GM21576 (cell line): ENCODE data around the gene HELZ2.

Experiments used
- ATAC-seq: cut with Tn5 transposase; IDR thresholded peaks from one replicate; pipeline ENCODE4 v1.9.1; 2021; ENCODE audit warnings: mild to moderate bottlenecking, moderate library complexity; ENCODE audit not compliant: unreplicated experiment

Gene HELZ2

DNA sequence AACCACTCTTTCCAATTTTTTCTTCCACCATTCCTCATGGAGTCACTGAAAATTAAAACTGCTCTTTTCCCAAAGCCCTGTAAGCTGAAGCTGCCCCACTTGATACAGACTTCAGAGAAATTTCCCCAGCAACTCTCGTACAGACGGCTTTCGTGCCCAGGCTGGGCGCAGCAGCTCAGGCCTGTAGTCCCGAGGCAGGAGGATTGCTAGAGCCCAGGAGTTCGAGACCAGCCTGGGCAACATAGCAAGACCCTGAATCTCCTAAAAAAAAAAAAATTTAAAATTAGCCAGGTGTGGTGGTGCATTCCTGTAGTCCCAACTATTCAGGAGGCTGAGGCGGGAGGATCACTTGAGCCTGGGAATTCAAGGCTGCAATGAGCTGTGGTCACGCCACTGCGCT, 46.9 kb downstream of the HELZ2 start:
- ATAC-seq, result no peak

DNA sequence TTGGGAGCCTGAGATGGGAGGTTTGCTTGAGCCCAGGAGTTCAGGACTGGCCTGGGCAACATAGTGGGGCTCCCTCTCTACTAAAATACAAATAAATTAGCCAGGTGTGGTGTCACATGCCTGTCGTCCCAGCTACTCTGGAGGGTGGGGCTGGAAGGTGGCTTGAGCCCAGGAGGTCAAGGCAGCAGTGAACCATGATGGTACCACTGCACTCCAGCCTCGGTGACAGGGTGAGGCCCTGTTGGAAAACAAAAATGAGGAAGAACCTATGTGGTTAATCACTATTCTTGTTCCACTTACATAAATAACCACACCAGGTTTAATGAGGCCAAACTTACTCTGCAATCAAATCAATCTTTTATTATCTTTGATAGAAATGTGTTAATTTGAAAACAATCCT, 48.1 kb downstream of the HELZ2 start:
- ATAC-seq, result no peak

DNA sequence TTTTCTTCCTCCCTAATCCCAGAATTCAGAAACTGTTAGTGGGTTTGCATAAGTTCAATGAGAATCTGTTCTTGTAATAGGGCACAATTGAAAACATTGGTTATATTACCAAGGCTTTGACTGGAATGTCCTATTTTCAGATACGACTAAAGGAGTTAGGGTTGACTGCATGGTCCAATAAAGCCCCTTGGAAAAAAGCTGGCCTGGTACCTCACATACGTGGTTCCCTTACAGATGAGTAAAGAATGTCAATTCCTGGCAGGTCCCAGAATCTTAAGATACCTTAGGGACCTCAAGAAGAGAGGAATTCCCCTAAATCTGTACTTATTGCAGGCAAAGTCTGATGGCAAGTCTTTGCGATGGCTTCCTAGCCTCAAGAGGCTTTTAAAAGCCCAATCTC, 48.9 kb downstream of the HELZ2 start:
- no peak for ATAC-seq
